ENCODE results near the gene ZNF865.

- TF ChIP-seq CTCF (IDR thresholded peaks at IDR 0.05; ENCODE audit: insufficient read depth, low read length, poor library complexity, severe bottlenecking) (no peak), EZH2phosphoT487 (conservative IDR thresholded peaks at IDR 0.05; ENCODE audit: low read length) (no peak)
Observed at GRCh38 chr19:55600662-55601028, 4.8 kb upstream of the ZNF865 start.

Measured in SU-DHL-6 (cell line).